NK-92 treated with Interleukin-12 subunit alpha and Interleukin-12 subunit beta, amount 100 ng/mL, for 24 hours (cell line): ENCODE measurements around the gene NDUFB7.
"Not testable (repeated sequence)": the region's sequence is repeated elsewhere in the genome, so short reads cannot be mapped to it uniquely, and the experiment has no call there.

Source experiments
- DNase-seq: peaks from one replicate; lab custom pipeline; 2025; lab: John Stamatoyannopoulos, UW

NDUFB7 gene

DNA sequence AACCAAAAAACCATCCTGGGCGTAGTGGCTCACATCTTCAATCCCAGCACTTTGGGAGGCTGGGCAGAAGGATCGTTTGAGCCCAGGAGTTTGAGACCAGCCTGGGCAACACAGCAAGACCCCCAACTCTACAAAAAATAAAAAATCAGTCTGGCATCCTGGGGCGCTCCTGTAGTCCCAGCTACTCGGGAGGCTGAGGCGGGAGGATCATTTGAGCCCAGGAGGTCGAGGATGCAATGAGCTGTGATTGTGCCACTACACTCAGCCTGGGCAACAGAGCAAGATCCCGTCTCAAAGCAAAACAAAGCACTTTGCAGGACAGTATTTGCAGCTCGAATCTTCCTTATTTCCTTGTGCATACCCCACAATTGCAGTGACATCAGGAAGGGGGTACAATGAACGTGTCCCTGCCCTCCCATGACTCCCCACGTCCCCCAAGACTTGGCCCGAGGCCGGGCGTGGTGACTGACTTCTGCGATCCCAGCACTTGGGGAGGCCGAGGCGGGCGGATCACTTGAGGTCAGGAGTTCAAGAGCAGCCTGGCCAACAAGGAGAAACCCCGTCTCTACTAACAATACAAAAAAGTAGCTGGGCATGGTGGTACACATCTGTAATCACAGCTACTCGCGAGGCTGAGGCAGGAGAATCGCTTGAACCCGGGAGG, 870 bp downstream of the NDUFB7 start:
- no peak for DNase-seq

DNA sequence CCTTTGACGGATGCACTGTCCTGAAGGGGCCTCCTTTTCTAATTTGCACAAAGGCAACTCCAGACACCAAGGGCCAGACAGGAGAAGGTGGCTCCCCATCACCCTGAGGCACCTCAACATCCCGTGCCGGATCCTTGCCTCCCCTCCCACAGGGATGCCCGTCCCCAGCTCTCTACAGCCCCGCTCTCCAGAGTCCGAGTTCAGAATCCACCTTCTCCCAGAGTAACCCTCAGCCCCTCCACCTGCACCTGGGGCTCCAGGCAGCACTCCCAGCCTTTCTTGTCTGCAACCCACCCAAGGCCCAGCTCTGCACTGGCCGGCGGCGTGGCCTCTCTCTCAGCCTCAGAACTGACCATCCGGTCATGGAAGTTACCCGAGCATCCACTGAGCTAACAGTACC, 4.8 kb downstream of the NDUFB7 start:
- DNase-seq: no peak

DNA sequence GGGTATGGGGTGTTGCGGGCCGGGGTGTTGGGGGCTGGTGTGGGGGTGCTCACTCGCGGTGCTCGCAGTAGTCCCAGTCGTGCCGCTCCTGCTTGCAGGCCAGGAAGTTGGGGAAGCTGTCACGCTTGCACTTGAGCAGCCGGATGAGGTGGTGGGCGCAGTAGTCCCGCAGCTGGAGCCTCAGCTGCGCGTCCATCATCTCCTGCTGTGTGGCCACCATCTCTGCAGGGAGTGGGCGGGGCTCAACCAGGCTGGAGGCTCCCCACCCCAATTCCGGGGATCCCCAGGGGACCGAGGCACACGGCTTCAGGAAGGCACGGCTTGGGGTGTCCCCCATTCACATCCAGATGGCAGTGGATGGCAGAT, 5.2 kb downstream of the NDUFB7 start:
- DNase-seq: no peak

DNA sequence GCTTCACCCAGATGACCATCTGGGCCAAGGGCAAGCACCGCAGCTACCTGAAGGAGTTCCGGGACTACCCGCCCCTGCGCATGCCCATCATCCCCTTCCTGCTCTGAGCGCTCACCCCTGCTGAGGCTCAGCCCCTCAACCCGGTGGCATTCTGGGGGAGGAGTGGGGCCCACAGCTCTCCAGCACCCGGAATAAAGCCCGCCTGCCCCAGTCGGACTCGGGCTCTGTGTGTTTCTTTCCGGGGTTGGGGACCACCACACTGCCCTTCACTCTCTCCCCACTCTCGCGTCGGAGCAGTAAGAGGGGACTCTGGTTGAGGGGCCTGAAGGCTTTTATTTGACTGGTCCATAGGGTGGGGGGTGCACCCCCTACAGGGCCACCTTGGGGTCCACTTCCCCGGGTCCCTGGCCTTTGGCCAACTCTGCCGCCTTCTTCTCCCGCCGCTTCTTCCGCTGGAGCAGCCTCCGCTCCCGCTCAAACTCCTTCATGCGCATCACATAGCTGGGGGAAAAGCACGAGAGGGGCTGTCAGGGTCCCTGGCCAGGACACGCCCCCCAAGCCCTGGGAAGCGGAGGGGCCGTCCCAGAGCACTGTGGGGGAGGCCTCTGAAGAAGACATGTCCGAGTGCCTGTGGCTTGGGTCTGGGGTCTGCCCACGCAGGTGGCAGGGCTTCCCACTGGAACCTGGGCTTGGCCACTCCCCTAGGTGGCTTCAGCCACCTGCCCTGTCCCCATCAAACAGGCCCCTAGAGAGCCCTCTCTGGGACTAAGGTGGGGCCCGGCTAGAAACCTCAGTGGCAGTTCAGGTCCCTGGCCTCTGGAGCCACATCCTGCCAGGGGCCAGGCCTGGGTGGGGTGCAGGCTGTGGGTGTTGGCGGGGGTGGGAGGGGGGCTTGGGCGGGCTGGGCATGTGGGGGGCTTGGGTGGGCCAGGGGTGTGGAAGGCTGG, 5.8 kb downstream of the NDUFB7 start:
- no peak for DNase-seq

DNA sequence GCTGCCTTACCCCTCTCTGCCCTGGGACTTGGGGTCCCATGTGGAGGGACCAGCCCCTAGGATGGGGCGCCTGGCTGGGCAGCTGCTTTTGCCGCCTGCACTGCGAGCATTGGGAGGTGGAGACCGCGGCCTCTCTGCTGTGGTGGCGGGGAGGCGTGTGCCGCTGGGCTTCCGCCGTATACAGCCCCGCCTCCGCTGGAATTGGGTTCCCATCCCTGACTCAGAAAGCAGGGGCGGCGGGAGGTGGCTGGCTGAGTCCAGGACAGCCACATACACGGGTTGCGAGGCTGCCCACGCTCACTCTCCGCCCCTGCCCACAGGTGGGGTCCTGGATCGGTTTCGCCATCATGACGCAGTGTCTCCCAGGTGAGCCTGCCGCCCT, 6.6 kb downstream of the NDUFB7 start:
- no peak for DNase-seq

DNA sequence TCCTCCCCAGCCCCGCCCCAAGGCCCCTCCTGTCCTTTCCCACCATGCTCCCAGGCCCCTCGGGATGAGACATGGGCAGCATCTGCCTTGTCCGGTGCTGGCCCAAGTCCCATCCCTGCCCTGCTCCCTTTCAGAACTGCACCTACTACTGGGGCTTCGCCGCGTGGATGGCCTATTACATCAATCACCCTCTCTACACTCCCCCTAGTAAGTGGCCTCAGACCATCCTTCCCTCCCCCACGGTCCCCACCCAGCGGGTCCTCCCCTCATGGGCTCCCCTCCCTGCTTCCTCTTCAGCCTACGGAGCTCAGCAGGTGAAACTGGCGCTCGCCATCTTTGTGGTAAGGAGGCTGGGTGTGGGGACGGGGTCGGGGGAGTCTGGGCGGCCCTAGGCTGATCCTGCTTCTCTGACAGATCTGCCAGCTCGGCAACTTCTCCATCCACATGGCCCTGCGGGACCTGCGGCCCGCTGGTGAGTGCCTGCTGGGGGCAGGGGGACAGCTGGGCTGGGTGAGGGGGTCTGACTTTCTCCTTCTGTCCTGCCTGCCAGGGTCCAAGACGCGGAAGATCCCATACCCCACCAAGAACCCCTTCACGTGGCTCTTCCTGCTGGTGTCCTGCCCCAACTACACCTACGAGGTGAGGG, 7.1 kb downstream of the NDUFB7 start:
- DNase-seq: not testable (repeated sequence)

DNA sequence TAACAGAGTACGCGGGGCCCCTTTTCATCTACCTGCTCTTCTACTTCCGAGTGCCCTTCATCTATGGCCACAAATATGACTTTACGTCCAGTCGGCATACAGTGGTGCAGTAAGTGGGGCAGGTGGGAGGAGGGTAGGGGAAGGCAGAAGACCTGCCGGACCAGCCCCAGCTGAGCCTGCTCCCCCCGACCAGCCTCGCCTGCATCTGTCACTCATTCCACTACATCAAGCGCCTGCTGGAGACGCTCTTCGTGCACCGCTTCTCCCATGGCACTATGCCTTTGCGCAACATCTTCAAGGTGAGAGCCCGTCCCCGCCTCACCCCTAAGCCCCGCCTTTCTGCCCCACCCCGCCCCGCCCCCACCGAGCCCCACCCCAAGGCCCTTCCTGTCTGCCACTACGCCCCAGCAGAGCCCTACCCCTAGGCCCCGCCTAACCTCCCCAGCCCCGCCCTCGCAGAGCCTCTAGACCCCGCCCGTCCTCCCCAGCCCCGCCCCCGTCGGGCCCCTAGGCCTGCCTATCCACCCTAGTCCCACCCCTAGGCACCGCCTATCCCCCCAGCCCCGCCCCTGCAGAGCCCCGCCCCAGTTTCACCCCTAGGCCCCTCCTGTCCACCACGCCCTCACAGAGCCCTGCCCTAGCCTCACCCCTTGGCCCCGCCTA, 7.7 kb downstream of the NDUFB7 start:
- DNase-seq: peak; percentile 27

DNA sequence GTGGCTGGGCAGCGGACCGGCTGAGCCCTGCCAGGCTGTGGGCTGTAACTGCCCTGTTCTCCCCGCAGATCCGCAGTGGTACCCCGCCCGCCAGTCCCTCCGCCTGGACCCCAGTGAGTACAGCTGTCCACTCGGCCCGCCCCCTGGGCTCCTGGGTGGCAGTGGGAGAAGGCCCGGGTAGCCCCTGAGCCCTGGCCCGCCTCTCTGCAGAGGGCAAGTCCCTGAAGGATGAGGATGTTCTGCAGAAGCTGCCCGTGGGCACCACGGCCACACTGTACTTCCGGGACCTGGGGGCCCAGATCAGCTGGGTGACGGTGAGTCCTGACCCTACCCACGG, 8.3 kb downstream of the NDUFB7 start:
- no peak for DNase-seq

DNA sequence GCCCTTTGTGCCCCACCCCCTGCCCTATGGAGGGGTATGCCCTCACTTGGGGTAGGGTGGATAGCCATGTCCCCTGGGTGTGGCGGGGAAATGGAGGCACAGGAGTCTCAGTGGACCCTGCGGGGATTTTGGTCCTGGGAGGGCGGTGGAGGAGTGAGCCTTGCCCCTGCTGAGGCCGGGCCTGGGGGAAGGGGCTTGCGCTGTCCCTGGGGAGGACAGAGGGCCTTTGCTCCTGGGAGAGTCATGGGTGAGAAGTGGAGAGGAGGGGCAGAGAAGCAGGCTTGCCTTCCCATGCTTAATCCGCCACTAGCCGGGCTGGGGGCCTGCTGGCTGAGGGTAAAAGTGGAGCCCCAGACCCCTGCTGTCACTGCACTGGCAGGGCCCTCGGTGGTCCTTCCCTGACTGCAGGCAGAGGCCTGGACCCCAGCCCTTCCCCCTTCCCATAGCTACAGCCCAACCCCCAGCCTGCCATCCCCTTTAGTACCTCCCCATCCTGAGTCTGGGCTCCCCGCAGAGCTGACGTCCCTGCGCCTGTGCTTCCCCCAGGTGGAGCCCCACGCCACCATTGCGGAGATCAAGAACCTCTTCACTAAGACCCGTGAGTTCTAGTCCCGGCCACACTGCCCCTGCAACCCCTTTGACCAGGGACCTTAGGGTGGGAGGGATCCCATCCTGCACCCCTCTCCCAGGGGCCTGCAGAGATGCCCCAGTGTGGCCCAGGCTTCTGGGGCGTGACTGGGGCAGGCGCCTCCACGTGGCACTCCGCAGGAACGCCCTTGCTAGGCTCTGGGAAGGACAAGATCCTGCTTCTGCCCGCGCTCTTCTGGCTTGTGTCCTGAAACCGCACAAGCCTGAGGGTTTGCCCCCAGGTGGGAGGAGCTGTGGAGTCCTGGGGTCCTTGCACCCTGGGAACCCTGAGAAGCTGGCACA, 8.9 kb downstream of the NDUFB7 start:
- DNase-seq: no peak

DNA sequence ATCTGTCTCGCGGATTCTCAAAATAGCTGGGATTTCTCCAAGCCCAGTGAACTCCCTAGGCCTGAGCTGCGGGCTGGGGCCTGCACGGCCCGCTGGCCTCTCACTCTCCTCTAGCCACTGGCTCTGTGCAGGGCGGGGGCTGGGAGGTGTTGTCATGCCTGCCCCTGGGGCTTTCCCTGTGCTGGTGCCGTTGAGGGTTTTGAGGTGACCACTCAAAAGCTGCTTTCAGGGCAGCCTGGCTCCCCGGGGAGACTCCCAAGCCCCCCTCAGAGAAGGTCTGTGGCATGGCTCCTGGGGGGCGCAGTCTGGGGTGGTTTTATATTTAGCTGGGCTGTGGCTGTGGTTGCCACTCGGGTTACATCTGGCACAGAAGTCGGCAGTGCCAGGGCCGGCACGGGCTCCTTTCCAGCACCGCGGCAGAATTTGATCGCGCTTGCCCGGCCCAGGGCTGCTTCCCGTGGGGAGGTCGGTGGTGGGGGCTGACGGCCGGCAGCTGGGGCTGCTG, 10.0 kb downstream of the NDUFB7 start:
- DNase-seq: no peak

DNA sequence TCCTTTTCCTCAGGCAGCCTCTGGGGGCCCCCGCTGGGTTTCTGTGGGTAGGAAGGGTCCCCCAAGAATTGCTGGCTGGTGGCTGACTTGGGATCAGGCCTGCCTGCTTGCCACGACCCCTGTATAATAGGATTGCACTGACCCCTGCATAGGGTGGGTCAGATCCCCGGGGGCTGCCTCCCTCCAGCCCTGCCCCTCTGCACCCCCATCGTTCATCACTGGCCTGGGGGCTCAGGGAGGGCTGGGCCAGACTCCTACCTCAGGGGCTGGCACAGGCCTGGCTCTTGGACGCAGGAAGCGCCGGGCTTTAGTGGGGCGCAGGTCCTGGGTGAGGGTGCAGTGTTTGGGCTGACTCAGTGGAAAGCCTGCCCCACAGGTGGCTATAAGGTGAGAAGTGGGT, 10.6 kb downstream of the NDUFB7 start:
- DNase-seq: no peak

DNA sequence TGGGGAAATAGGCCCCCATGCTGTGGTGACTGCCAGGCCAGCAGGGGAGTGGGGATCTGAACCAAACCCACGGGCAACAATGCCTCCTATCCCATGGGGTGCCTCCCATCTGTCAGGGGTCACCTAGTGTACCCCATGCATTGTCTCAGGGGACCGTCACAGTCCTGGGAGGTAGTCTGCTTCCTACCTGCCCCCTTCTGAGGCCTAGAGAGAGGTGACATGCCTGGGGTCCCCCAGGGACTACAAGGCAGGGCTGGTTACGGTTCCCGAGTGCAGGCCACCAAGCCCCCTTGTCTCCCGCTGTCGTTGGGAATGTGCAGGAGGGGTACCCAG, 11.1 kb downstream of the NDUFB7 start:
- DNase-seq: no peak

DNA sequence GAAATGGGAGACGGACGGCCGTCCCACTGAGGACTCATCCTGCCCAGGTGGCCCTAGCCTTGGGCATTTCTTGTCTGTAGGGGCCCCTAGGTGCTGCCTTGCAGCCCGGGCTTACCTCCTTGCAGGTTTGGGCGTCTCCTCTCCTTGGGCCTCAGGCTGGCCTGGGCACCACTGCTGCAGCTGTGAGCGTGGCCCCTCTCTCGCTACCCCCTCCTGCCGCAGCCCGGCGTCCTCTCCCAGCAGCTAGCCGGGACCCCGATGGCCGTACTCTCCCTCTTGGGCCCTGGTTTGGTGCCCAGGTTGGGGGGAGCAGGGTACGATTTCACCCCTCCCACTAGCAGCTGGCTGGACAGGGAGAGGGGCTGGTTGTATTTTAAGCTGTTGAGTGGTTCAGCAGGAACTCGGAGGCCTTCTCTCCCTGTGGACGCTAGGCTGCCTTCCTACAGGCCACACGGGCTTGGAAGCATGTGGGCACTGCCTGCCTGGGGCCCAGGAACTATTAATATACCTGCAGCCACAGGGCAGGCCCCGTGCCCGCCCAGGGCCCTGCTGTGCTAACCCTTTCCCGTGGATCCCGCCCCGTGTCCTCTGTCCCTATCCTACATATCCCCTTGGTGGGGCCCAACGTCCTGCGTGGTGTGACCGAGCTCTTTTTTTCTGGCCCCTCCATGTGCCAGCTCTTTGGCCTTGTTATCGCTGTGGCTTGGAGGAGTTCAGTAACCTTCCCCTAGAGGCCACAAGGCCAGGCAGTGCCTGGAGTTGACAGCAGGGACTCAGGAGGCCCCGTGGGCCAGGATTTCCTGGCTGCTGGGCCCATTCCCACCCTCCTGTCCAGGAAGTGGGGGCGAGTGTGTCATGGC, 11.7 kb downstream of the NDUFB7 start:
- no peak for DNase-seq

DNA sequence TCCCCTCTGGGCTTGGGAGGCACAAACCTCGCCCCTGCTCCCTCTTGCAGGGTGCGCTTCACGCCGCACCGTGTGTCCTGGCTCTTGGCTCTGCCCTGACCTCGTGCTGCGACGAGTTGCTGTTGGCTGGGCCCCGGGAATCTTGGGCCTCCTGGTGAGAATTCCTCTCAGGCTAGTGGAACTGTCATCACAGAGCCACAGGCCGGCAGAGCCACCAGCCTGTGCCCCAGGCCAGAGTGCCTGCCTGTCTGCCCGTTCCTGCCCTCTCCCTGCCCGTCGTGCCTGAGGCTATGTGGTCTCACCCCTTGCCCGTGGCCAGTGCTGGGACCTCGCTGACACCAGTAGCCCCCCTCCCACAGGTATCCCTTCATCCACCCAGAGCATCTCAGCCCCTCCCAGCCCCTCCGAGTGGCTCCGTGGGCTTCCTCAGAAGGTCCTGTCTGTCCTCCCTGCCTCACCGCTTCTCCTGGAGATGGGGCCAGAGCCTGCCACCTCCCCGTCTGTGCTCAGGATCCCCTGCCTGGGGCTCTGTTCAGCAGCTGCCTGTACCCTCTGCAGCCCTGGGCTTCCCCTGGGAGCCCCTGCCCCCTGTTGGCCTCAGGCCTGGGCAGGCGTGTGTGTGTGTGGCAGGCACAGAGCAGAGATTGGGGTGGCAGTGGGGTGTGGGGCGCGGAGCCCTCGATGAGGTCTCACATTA, 13.3 kb downstream of the NDUFB7 start:
- no peak for DNase-seq

DNA sequence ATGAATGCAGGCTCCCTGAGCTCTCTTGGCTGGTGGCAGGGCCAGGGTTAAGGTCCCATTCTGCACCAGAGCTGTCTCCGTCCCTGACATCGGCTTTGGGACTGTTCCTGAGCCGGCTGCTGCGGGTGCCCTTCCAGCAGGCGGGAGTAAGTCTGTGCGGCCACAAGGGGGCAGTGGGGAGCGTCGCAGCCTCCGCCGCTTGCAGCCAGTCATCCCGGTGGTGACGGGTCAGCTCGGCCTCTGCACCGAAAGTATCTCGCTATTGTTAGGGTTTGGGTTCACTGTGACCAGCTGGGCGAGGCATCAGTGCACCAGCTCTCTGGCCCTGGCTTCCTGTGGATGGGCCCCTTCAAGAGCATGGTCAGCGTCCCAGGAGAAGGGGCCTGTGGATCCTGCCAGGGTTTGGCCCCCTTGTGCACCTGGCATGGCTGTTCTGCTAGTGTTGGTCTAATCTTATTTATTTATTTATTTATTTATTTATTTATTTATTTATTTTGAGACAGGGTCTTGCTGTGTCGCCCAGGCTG, 15.1 kb downstream of the NDUFB7 start:
- DNase-seq: peak; percentile 33

DNA sequence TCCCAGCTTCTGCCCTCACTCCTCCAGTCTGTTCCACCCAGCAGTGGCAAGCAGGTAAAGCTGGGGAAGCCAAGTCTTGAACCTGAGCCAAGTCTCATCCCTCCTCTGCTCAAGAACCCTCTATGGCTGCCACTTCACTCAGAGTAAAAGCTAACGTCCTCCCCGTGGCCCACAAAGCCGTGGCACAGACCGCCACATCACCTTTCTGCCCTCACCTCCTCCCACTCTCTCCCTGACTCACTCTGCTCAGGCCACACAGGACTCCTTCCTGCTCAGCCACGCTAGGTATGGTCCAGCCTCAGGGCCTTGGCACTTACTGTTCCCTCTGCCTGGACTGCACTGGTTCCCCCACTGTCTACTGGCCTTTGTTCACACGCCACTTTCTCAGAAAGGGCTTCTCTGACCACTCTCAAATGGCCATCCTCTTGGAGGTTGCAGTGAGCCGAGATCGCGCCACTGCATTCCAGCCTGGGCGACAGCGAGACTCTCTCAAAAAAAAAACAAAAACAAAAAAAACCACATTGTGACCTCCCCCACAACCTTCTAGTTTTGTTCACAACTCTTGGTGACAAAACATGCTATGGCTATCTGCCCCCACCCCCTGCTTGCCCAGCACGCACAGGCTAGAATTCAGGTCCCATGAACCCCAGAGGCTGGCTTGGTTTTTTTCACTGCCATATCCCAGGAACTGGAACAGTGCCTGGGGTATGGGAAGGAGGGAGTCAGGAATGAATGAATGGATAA, 15.8 kb downstream of the NDUFB7 start:
- DNase-seq: no peak

DNA sequence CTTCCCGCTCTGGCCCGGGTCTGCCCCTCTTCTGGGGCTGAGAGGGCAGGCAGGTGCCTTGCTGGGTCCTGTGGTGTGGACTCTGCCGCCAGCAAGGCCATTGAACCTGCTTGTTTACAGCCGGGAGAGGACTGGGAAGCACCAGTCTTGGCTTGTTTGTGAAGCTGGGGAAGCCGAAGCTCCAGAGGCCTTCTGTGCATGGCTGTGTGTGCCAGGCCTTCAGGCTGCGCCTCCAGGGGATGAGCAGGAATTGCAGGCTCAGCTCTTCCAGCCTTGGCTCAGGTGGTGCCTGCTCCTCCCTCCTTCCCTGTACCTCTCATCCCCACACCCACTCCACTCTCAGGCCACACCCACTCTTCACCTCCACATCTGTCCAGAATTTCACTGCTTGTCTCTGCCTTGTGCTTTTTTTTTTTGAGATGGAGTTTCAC, 17.5 kb downstream of the NDUFB7 start:
- DNase-seq: no peak

DNA sequence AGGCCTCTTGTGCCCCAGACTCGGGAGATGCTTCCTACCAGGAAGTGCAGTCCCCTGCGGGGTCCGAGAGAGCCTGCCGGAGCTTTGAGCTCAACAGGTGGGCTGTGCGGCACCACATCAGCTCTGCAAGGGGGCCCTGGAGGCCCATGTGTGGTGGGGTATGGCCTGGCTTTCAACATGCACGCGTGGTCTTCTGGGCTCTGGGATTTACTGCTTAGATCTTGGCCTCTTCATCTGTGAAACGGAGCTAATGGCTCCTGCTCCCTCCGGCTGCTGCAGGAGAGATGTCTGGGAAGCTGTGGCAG, 18.0 kb downstream of the NDUFB7 start:
- no peak for DNase-seq
